Measurements from ENCODE around the gene ZFYVE16.

GRCh38 chr5:80479713-80480112, 71.8 kb downstream of the ZFYVE16 start:
- TF ChIP-seq CTCF (IDR thresholded peaks at IDR 0.05; ENCODE audit: low read depth, low read length, missing input control) (no peak), TAF1 (conservative IDR thresholded peaks at IDR 0.05) (no peak), REST (IDR thresholded peaks at IDR 0.05) (no peak), MAX (IDR thresholded peaks at IDR 0.05) (no peak), JUND (IDR thresholded peaks at IDR 0.05) (no peak), EGR1 (IDR thresholded peaks at IDR 0.05; ENCODE audit: low read depth in 2 of 2) (no peak), RAD21 (IDR thresholded peaks at IDR 0.05) (no peak), ATF3 (IDR thresholded peaks at IDR 0.05) (no peak), FOXA2 (IDR thresholded peaks at IDR 0.05) (no peak), SP1 (IDR thresholded peaks at IDR 0.05) (no peak), GABPA (IDR thresholded peaks at IDR 0.05 in 1 of 2, conservative IDR thresholded peaks at IDR 0.05 in 1 of 2) (no peak), ZBTB33 (IDR thresholded peaks at IDR 0.05) (no peak), FOXA1 (IDR thresholded peaks at IDR 0.05) (no peak)

Data from liver (tissue), 3 donors.